ENCODE results near the gene FAM227B.

The FAM227B gene

DNA sequence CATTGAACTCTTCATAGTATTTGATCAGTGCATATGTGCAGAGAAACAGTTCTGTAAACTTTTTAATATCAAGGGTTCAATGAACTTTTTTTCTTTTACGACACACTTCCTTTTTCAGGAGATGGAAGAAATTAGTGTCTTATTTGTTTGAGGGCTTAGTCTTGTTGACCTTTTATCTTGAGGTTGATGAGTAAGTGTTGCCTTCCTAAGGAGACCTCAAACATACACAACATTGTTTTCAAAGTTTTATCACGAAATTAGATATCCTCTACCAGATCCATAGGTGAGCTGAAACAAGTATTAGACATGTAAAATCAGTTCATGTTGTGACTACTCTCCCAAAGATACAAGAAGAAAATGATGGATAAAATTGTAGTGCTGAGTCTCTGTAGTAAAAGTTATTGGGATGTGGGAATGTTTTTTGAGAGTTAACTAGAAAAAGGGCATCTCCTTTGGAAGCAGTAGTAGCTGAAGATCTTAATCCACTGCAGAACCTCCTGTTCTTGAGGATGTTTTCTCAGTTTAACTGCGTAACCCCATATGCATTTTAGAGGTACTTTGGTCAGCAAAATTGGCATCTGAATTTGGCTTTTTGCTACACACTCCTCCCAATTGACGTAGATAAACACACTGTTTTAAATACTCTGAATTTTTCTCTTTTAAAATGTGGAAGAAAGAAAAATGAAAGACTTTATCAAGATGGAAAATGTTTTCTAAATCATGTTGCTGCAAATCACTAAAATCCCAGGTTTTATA, 333.8 kb downstream of the FAM227B start:
- TF ChIP-seq, protein P1, sequence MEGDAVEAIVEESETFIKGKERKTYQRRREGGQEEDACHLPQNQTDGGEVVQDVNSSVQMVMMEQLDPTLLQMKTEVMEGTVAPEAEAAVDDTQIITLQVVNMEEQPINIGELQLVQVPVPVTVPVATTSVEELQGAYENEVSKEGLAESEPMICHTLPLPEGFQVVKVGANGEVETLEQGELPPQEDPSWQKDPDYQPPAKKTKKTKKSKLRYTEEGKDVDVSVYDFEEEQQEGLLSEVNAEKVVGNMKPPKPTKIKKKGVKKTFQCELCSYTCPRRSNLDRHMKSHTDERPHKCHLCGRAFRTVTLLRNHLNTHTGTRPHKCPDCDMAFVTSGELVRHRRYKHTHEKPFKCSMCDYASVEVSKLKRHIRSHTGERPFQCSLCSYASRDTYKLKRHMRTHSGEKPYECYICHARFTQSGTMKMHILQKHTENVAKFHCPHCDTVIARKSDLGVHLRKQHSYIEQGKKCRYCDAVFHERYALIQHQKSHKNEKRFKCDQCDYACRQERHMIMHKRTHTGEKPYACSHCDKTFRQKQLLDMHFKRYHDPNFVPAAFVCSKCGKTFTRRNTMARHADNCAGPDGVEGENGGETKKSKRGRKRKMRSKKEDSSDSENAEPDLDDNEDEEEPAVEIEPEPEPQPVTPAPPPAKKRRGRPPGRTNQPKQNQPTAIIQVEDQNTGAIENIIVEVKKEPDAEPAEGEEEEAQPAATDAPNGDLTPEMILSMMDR (conservative IDR thresholded peaks at IDR 0.05) = no peak
- H3K27ac ChIP-seq = no peak overlapping the region

DNA sequence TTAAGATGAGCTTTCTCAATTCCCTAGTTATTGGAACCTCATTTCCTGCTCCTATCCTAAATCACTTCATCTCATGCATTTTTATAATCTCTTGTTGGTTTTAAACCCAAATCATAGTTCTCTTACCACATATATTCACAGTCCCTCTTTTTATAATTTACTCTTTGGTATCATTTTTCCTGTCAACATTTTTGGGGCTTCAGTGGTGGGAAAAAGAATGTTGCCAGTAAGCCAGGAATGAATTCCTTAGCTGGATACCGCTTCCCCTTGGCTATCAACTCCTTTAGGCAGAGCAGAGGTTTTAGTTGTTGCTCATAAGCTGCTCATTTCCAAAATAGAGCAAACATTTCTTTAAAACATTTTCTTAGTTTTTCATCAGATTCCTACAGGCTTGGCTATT, 338.3 kb downstream of the FAM227B start:
- TF ChIP-seq, protein P1 (conservative IDR thresholded peaks at IDR 0.05) = no peak
- no peak overlapping the region for H3K27ac ChIP-seq

DNA sequence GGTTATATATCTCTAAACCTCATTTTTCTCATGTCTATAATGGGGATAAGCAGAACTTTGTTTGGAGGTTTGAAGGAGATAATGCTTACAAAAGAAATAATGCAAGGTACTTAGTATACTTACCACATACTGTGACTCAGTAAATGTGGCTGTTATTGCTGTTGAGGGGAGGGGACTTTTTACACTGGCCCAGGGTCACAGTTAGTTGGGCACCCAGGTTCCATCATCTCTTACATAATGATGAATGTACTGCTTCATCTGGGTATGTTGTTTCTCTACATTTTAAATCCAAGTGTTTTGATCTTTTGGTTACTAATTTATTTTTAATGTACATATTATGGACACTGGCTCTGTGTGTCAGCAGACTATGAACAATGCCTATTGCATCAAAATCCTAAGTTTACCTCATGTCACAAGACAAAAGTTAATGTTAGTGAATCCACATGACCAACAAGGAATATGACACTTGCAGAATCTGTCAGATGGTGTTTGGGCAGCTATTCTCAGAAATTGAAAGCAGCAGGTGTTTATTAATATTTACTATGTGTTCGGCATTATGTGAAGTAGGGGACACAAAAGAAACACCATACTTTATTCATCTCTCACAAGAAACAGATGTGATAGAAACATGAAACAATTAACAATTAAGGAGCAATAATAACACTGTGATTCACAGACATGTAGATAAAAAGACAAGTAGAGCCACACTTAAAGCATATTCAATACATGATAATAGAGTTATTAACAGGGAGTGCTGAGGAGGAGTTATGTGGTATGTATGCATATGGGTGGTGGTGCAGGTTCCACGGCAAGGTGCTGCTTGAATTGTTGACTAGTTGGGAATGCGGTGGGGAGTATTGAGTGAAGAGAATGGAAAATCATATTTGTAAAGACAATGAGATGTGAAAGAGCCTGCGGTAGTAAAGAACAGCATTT, 340.8 kb downstream of the FAM227B start:
- TF ChIP-seq, protein P1 (conservative IDR thresholded peaks at IDR 0.05) = no peak

DNA sequence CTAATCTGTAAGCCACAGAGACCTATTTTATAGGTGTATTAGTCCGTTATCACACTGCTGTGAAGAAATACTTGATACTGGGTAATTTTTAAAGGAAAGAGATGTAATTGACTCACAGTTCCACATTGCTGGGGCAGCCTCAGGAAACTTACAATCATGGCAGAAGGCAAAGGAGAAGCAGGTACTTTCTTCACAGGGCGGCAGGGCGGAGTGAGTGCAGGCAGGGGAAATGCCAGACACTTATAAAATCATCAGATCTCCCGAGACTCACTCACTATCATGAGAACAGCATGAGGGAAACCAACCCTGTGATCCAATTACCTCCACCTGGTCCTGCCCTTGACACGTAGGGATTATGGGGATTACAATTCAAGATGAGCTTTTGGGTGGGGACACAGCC, 341.9 kb downstream of the FAM227B start:
- TF ChIP-seq, protein P1 (conservative IDR thresholded peaks at IDR 0.05) = no peak
- no peak overlapping the region for H3K27ac ChIP-seq

More for the DNA sequence above, 340.8 kb downstream of the FAM227B start:
- no peak overlapping the region for H3K27ac ChIP-seq

Measured in VCaP (cell line).